Measurements from ENCODE around the gene ATP5PO.
"Not testable (repeated sequence)": the region's sequence is repeated elsewhere in the genome, so short reads cannot be mapped to it uniquely, and the experiment has no call there.

Gene ATP5PO

DNA sequence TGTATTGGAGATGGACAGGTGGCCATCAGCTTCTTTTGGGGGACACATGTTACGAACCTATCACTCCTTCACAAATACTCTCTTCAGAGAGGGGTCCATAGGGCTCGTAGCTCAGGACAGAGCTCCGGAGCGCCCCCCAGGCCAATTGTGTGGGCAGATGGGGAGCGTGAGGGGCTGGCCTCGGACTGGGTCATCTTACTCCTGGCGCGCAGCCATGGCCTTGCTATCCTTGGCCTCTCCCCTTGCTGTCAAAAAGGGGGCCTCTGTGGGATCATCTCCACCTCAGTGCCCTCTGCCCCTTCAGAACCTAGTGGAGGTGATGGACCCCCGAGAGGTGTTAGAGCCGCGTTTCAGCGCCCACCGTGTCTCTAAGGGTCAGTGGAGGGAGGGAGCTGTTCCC is 35.0 kb downstream of the ATP5PO start:
- H3K9ac ChIP-seq (ENCODE audit: low read depth, low read length): no peak overlapping the region

DNA sequence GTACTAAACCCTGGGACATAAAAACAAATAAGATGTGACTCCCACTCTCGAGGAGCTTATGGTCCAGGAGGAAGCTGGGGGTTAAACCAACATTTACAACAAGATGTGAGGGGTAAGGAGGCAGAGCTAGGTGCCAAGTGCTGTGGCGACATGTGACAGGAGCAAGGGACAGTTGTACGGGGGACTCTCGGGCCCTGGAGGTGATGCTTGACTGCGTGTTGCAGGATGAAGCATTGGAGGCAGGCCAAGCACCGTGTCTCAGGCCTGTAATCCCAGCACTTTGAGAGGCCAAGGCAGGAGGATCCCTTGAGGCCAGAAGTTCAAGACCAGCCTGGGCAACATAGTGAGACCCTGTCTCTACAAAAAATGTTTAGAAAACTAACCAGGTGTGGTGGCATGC is 36.8 kb downstream of the ATP5PO start:
- Histone ChIP-seq H3K36me3 (ENCODE audit: insufficient read depth, low read length) (no peaks in the 10 kb centered on the region), H3K4me1 (ENCODE audit: insufficient read depth, low read length) (no peaks in the 10 kb centered on the region), H3K9me3 (ENCODE audit: control insufficient read depth, insufficient read depth, low read length) (no peaks in the 10 kb centered on the region), H3K9ac (ENCODE audit: low read depth, low read length) (no peak overlapping the region)

More for the DNA sequence above, 35.0 kb downstream of the ATP5PO start:
- H3K36me3 ChIP-seq (ENCODE audit: insufficient read depth, low read length): no peaks in the 10 kb centered on the region
- H3K9me3 ChIP-seq (ENCODE audit: control insufficient read depth, insufficient read depth, low read length): no peaks in the 10 kb centered on the region
- H3K4me1 ChIP-seq (ENCODE audit: insufficient read depth, low read length): no peaks in the 10 kb centered on the region

- Histone ChIP-seq H3K36me3 (ENCODE audit: insufficient read depth, low read length) (no peaks in the 10 kb centered on the region), H3K9me3 (ENCODE audit: control insufficient read depth, insufficient read depth, low read length) (no peaks in the 10 kb centered on the region), H3K4me1 (ENCODE audit: insufficient read depth, low read length) (no peaks in the 10 kb centered on the region), H3K9ac (ENCODE audit: low read depth, low read length) (no peak overlapping the region)
Measured at GRCh38 chr21:33875026-33875695, 40.4 kb downstream of the ATP5PO start.

DNA sequence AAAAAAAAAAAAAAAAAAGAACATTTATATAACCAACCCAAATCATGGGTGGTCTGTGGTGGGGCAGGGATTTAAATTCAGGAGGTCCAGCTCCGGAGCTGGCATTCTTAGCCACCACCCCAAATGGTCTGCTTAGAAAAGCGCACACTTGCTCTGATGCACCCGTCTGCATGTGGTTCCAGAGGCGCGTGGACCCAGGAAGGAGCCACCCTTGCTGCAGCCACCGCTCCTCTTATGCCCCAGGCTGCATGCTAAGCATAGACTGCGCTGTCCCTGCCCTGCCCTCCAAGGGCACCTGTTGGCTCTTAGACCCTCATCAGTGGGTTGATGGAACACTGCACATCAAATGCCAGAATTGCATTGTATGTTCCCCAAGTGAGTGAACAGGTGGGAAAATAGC is 41.4 kb downstream of the ATP5PO start:
- no peaks in the 10 kb centered on the region for H3K4me1 ChIP-seq (ENCODE audit: insufficient read depth, low read length)

GRCh38 chr21:33872881-33873515 is 42.6 kb downstream of the ATP5PO start:
- Histone ChIP-seq H3K36me3 (ENCODE audit: insufficient read depth, low read length) (no peaks in the 10 kb centered on the region), H3K9me3 (ENCODE audit: control insufficient read depth, insufficient read depth, low read length) (no peaks in the 10 kb centered on the region), H3K4me1 (ENCODE audit: insufficient read depth, low read length) (no peaks in the 10 kb centered on the region), H3K9ac (ENCODE audit: low read depth, low read length) (no peak overlapping the region)

More for the DNA sequence above, 41.4 kb downstream of the ATP5PO start:
- Histone ChIP-seq H3K9ac (ENCODE audit: low read depth, low read length) (no peak overlapping the region), H3K36me3 (ENCODE audit: insufficient read depth, low read length) (no peaks in the 10 kb centered on the region), H3K9me3 (ENCODE audit: control insufficient read depth, insufficient read depth, low read length) (no peaks in the 10 kb centered on the region)

- Histone ChIP-seq H3K4me1 (ENCODE audit: insufficient read depth, low read length) (no peaks in the 10 kb centered on the region), H3K9ac (ENCODE audit: low read depth, low read length) (no peak overlapping the region), H3K9me3 (ENCODE audit: control insufficient read depth, insufficient read depth, low read length) (no peaks in the 10 kb centered on the region), H3K36me3 (ENCODE audit: insufficient read depth, low read length) (no peaks in the 10 kb centered on the region)
Measured at GRCh38 chr21:33871171-33871570, 44.4 kb downstream of the ATP5PO start.

DNA sequence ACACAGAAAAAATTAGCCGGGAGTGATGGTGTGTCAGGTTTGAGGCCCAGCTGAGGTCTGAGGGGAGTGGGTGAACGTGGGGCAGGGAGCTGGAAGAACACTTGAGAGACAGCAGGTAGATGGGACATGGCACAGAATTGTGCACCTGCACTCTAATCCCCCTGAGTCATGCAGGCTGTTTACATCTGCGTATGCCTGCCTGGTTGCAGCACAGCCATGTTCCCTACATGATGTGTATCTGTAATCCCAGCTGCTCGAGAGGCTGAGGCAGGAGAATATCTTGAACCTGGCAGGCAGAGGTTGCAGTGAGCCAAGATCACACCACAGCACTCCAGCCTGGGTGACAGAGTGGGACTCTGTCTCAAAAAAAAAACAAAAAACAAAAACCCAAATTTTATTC is 44.8 kb downstream of the ATP5PO start:
- Histone ChIP-seq H3K36me3 (ENCODE audit: insufficient read depth, low read length) (no peaks in the 10 kb centered on the region), H3K9ac (ENCODE audit: low read depth, low read length) (no peak overlapping the region), H3K4me1 (ENCODE audit: insufficient read depth, low read length) (no peaks in the 10 kb centered on the region), H3K9me3 (ENCODE audit: control insufficient read depth, insufficient read depth, low read length) (no peaks in the 10 kb centered on the region)

- H3K4me1 ChIP-seq (ENCODE audit: insufficient read depth, low read length): no peaks in the 10 kb centered on the region
- H3K9ac ChIP-seq (ENCODE audit: low read depth, low read length): no peak overlapping the region
- no peaks in the 10 kb centered on the region for H3K9me3 ChIP-seq (ENCODE audit: control insufficient read depth, insufficient read depth, low read length)
- no peaks in the 10 kb centered on the region for H3K36me3 ChIP-seq (ENCODE audit: insufficient read depth, low read length)
Measured at GRCh38 chr21:33869873-33870272, 45.7 kb downstream of the ATP5PO start.

- H3K9ac ChIP-seq (ENCODE audit: low read depth, low read length); H3K9me3 ChIP-seq (ENCODE audit: control insufficient read depth, insufficient read depth, low read length); H3K4me1 ChIP-seq (ENCODE audit: insufficient read depth, low read length); H3K36me3 ChIP-seq (ENCODE audit: insufficient read depth, low read length): not testable (repeated sequence)
Measured at GRCh38 chr21:33867868-33868267, 47.7 kb downstream of the ATP5PO start.

DNA sequence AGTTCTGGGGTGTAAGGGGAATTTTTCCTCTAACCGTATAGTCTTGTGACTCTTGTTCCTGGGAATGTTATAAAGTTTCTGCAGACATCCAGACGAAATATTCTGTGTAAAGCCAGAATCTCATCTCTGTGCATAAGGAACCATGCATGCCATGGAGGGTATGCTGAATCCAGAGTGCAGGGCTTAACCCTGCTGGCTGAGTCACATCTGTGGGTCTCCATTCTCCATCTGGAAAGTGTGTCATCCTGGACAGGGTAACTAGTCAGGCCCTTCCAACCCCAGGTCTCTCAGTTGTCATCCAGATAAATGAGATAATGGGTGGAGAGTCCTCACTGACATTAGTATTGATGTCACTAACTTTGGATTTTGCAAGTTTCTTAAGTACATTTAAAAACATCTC is 48.8 kb downstream of the ATP5PO start:
- Histone ChIP-seq H3K9me3 (ENCODE audit: control insufficient read depth, insufficient read depth, low read length) (no peaks in the 10 kb centered on the region), H3K9ac (ENCODE audit: low read depth, low read length) (no peak overlapping the region), H3K36me3 (ENCODE audit: insufficient read depth, low read length) (no peaks in the 10 kb centered on the region), H3K4me1 (ENCODE audit: insufficient read depth, low read length) (no peaks in the 10 kb centered on the region)

DNA sequence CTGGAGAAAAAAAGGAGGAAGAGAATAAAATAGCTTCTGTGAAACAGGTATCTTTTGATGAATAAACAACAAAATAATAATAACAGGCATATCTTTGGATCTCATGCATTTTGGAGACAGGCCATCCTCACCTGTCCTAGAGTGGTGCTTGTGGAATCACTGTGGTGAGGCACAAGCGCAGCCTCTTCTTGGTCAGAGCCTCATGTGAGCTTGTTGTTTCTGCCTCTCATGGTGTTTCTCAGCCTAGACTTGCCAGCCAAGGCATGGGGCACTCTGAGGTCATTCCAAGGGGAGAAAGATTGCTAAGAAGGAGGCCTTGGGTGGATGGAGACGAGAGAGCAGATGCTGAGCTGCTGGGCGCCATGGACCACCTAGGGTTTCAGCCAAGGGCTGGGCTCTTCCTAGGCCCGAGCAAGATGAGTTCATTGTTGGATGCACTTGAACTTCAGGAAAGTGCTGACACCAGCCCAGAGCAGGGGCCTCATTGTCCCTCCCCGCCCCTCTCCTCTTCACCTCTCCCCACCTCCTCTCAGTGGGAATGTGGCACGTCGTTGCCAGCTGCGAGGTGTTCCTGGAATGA is 49.5 kb downstream of the ATP5PO start:
- Histone ChIP-seq H3K9me3 (ENCODE audit: control insufficient read depth, insufficient read depth, low read length) (no peaks in the 10 kb centered on the region), H3K36me3 (ENCODE audit: insufficient read depth, low read length) (no peaks in the 10 kb centered on the region), H3K4me1 (ENCODE audit: insufficient read depth, low read length) (no peaks in the 10 kb centered on the region), H3K9ac (ENCODE audit: low read depth, low read length) (no peak overlapping the region)

- Histone ChIP-seq H3K9me3 (ENCODE audit: control insufficient read depth, insufficient read depth, low read length) (no peaks in the 10 kb centered on the region), H3K9ac (ENCODE audit: low read depth, low read length) (no peak overlapping the region), H3K4me1 (ENCODE audit: insufficient read depth, low read length) (no peaks in the 10 kb centered on the region), H3K36me3 (ENCODE audit: insufficient read depth, low read length) (no peaks in the 10 kb centered on the region)
Measured at GRCh38 chr21:33865176-33865575, 50.4 kb downstream of the ATP5PO start.

GRCh38 chr21:33864150-33864549 is 51.5 kb downstream of the ATP5PO start:
- Histone ChIP-seq H3K9me3 (ENCODE audit: control insufficient read depth, insufficient read depth, low read length) (no peaks in the 10 kb centered on the region), H3K9ac (ENCODE audit: low read depth, low read length) (no peak overlapping the region), H3K36me3 (ENCODE audit: insufficient read depth, low read length) (no peaks in the 10 kb centered on the region), H3K4me1 (ENCODE audit: insufficient read depth, low read length) (no peaks in the 10 kb centered on the region)

- H3K4me1 ChIP-seq (ENCODE audit: insufficient read depth, low read length); H3K9ac ChIP-seq (ENCODE audit: low read depth, low read length); H3K9me3 ChIP-seq (ENCODE audit: control insufficient read depth, insufficient read depth, low read length); H3K36me3 ChIP-seq (ENCODE audit: insufficient read depth, low read length): not testable (repeated sequence)
Measured at GRCh38 chr21:33863191-33863590, 52.4 kb downstream of the ATP5PO start.

GRCh38 chr21:33861125-33861524 is 54.5 kb downstream of the ATP5PO start:
- Histone ChIP-seq H3K9ac (ENCODE audit: low read depth, low read length) (no peak overlapping the region), H3K36me3 (ENCODE audit: insufficient read depth, low read length) (no peaks in the 10 kb centered on the region), H3K9me3 (ENCODE audit: control insufficient read depth, insufficient read depth, low read length) (no peaks in the 10 kb centered on the region), H3K4me1 (ENCODE audit: insufficient read depth, low read length) (no peaks in the 10 kb centered on the region)
